MM.1S (cell line): ENCODE data around the gene DRICH1.

Experiments used
- CTCF ChIP-seq: fragments of 300-600 bp; sonication (generic); IDR thresholded peaks from 2 replicates; pipeline ENCODE4 v1.5.1; 2016; ENCODE audit warnings: antibody characterized with exemption, low read length, mixed read lengths
- EZH2 ChIP-seq: fragments of 300-600 bp; sonication (generic); optimal IDR thresholded peaks from 2 replicates; pipeline ENCODE3; 2017; ENCODE audit warnings: low read depth, mild to moderate bottlenecking, antibody characterized with exemption, low read length, mixed read lengths
- EZH2phosphoT487 ChIP-seq: fragments of 300-600 bp; sonication (generic); IDR thresholded peaks from 2 replicates; pipeline ENCODE4 v1.6.1; 2018; ENCODE audit warnings: antibody characterized with exemption, low read length

- TF ChIP-seq EZH2 (no peak), CTCF (no peak), EZH2phosphoT487 (no peak)
These were observed 9.5 kb downstream of the DRICH1 start for GRCh38 chr22:23622634-23623033.
